Activated CD4-positive, alpha-beta T cell treated with anti-CD3 and anti-CD28 coated beads, Interleukin-2, Interleukin-4, amounts not matched to agents 100 ng/mL and 50 ng/mL, durations not matched to agents 16 hours and 8 hours (primary cell): ENCODE results near the gene MYMK.
A peak's percentile ranks its signal among the peaks of the same experiment; 100 is the strongest.

Experiments
- DNase-seq: peaks from one replicate; pipeline ENCODE4 v3.0.0-alpha.2; 2020; ENCODE audit warnings: low spot score

The MYMK gene

GRCh38 chr9:133558191-133559126, 33.7 kb upstream of the MYMK start:
- DNase-seq: peak; percentile 11

DNA sequence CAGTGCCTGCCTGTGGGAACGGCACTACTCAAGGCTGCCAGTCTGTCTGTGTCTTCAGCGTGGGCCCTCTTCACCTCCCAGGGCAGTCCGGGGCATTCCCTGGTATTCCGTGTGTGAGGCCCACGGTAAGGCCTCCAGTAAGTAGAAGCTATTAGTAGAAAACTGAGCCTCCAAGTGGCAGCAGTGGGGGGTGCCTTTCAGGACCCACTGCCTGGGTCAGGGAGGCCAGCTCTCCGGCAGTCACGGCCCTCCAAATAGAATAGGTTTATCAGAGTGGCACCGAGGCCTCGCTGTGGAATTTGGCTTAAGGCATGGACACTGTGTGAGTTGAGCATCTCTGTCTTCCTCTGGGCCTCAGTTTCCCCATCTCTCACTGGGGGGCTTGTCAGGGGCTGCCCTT, 32.8 kb upstream of the MYMK start:
- DNase-seq: no peak

- DNase-seq: no peak
Observed at GRCh38 chr9:133556354-133556753, 31.6 kb upstream of the MYMK start.

DNA sequence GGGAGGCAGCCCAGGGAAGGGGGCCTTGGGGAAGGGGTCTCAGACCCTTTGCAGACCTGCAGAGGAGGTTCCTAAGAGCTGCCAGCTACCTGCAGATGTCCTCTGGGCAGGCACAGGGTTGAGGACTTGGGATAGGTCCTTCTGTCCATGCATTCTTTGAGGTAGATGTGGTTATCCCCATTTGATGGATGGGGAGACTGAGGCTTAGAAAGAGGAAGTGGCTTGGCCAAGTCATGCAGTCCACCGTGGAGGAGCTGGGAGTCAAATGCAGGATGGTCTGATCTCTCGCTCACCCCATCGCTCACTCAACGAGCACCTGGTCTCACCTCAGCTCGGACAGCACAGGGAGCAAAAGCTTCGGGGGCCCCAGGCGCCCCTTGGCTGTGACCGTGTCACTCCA, 30.0 kb upstream of the MYMK start:
- no peak for DNase-seq

DNA sequence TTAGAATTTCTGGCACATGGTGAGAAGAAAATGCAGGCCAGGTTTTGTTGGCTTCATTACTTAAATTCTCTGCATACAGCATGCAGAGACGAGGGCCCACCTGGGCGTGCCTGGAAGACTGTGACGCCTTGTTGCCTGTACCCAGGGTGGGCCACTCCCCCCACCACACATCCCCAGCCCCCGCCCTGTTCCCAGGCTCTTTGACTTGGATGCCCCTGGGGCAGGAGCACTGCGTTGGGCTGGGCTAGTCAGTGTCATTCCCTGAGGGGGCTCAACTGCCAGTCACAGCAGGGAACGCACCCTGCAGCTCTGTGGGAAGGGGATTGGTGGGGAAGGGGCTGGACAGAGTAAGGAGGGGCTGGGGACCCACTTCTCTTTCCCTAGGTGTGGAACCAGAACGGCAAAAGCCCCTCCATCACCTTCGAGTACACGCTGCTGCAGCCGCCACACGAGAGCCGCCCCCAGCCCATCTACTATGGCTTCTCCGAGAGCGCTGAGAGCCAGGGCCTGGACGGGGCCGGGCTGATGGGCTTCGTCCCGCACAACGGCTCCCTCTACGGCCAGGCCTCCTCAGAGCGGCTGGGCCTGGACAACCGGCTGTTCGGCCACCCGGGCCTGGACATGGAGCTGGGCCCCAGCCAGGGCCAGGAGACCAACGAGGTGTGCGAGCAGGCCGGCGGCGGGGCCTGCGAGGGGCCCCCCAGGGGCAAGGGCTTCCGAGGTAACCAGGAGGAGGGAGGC, 29.4 kb upstream of the MYMK start:
- DNase-seq: no peak

GRCh38 chr9:133553123-133553522, 28.4 kb upstream of the MYMK start:
- no peak for DNase-seq

- DNase-seq: no peak
Observed at GRCh38 chr9:133552236-133552635, 27.5 kb upstream of the MYMK start.

DNA sequence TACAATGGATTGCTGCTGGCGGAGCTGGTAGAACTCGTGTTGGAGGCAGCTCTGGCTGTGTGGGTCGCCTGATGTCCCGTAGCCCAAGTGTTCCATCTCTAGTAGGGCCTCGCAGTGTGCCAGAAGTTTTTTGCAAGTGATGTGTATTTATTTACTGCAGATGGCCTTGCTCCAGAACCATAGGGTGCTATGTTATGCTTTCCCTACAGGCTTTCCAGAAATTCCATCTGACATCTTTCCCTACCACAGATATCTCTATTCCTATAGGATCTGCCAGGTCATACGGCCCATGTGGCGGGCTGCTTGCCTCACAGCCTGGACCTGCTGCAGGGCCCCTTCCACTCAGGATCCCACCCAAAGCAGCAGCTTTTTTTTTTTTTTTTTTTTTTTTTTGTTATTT, 26.7 kb upstream of the MYMK start:
- no peak for DNase-seq

DNA sequence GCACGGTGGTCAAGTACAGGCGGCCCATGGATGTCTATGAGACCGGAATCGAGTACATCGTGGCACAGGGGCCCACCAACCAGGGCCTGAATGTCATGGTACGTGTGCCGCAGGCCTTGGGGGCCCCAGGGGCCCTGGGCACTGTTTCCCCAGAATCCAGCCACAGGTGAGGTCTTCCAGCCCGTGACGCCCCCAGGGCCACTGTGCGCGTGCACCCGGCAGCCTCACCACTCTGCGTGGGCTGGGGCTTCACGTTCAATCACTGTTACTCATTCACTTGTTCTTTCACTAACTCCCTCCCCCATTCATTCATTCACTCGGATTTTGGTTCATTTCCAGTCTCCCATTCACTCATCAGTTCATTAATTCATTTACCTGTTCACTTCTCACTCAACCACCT, 22.4 kb upstream of the MYMK start:
- no peak for DNase-seq

DNA sequence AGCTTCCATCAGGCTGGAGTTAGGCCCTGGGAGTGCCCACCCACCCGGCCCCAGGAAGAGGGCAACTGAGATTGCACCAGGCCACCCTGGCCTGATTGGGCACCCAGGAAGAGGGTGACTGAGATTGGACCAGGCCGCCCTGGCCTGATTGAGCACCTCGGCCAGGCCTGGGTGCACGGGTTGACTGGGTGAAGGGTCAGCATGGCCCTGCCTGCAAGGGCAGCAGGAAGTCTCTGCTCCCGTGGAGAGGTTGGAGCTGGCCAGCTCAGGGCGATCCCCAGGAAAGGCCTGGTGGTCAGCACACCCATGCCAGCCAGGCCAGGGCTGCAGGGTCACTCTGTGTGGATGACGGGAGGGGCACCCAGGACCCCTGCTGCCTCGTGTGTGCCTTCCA, 21.5 kb upstream of the MYMK start:
- no peak for DNase-seq

DNA sequence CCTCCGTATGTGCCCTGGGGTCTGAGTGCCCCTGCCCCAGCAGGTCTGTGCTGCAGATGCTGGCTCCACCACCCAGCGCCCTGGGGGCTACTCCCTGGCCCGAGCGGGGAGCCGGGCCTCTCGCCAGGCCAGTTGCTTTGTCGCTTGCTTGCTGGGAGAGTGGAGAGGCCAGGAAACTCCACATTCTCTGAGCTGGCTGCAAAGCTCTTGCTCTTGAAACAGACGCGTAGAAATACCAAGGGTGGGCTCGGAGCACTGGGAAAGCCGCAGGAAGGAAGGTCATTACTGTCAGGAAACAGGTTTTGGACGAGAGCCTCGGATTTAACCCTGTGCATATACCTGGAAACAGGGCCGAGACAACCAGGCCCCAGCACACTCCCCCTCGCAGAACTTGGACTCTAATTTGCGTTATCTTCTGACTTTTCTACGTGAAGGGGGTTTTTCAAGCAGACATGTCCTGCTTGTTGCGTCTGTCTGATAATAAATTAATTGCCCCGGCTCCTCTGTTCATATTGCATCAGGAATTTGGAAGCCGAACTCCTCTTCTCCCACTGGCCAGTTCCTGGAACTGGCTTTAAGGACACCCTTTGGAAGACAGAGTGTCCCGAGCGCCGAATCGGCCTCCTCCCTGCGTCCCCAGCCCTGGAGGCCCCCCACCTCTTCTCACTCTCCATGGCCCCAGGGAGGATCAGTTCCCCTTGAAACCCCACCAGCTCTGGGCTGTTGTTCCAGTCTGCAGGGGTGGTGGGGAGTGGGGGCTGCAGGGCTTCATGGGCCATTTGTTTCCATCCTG, 20.9 kb upstream of the MYMK start:
- no peak for DNase-seq

DNA sequence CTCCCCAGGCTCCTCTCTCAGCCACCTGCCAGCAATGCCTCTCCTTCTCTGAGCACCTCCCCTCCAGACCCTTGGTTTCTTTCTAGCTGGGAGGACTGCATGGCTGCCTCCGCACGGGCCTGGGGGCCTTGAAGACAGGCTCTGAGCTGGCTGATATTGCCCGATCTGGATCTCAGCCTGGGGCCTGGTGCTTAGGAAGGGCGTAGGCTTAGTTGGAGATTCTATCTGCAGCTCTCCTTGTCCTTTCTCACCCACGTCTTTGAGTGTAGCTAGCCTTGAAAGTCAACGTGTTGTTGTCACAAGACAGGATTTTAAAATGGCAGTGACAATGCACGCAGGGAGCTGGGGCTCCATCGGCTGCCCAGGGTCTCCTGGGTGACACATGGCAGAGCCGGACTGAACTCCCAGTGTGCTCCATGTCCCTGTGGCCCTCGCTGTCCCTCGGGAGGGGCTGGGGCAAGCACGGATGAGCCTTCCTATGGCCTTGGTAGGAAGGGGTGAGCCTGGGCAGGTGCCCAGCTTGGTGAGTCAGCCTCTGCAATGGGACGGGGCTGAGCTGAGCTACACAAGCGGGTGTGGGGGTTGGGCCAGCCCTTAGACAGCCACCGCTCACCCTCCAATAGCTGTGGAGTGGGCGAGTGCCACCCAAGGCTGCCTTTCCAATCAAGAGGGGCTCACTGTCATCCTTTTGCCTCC, 19.2 kb upstream of the MYMK start:
- DNase-seq: no peak

DNA sequence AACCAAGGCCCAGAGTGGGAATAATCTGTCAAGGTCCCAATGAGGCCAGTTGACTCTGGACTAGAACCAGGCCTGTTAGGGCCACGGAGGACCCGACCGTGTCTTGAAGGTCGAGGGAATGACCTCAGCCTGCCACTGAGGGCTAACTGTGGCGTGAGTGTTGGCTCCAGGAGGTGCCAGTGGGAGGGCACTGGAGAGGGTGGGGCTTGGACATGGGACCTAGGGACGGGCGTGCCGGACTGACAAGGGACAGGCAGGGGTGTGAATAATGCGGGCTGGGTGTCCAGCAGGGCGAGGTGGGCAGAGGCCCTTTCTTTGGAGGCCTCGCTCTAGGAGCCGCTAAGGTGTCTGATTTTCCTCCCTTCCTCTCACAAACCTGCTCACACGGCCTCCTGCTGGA, 17.2 kb upstream of the MYMK start:
- DNase-seq: no peak

DNA sequence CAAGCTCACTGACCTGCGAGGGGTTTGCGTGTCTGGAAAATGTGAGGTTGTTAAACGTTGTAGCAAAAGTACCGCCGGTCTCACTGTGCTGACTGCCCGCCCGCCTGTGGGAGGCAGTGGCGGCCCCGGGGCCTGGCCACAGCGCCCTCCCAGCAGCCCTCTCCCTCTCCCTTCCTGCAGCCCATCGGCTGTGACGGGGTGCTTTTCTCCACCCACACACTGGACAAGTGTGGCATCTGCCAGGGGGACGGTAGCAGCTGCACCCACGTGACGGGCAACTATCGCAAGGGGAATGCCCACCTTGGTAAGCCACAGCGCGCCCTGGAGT, 15.9 kb upstream of the MYMK start:
- no peak for DNase-seq

DNA sequence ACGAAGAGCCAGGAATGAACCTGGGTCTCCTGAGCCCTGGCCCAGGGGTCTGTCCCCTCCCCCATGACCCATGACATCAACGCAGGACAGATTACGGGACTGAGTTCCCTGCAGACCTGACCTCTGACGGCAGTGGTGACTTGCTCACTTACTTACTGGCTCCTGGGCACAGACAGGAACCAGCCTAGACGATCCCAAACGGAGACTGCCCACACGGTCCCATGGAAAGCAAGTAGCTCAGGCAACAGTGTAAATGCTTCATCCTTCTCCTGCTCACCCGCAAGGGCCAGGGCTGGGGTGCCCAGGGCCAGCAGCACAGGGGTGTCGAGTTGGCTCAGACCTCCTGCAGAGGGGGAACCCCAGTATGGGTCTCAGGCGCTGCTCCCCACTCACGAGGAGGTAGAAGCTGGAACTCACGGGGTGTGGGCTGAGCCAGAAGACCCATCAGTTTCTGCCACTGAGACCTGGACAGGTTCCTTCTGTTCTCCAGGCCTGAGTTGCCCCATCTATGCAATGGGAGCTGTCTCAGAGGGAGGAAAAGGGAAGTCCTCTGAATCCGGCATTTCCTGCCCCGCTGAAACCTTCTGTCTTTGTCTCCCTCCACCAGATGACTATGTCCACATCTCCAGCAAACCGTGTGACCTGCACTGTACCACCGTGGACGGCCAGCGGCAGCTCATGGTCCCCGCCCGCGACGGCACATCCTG, 15.4 kb upstream of the MYMK start:
- no peak for DNase-seq

DNA sequence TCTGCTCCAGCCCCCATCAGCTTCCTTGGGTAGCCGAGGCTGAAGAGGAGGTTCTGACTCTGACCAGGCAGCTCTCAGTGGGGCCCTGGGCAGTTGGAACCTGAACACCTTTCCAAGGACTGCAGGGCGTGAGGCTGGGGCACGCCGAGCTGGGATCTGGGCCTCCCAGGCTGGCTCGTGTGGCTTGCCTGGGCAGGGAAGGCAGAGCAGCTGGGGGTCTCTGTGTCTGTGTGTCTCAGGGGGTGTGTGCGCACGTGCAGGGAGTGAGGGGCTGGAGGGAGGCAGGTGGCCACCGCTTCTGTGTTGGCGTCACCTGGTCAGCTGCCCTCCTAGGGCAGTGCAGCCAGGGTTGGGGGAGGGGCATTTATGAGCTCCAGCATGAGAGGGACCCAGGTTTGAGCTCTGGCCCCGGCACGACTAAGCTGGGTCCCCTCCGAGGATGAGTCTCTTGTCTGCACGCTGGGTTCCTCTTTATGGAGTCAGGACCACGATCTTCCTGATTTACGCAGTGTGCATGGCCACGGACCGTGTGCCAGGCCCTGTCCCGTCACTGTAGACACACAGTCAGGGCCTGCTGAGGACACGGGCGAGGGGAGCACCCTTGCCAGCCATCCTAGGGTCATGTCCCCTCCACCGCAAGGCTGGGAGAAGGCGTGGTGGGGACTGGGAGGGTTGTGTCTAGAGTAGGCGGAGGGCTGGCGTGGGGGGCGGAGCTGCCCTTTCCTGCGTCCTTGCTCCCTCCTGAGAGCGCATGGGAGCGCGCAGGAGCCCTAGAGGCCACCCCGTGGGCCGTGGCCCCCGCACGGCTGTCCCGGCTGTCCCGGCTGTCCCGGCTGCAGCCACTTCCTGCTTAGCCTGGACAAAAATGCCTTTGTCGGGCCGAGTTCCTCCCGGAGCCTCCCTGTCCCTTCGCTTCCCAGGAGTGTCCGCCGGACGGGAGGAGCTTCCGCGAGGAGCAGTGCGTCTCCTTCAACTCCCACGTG, 14.4 kb upstream of the MYMK start:
- DNase-seq: no peak

- DNase-seq: no peak
Observed at GRCh38 chr9:133538176-133538575, 13.4 kb upstream of the MYMK start.

DNA sequence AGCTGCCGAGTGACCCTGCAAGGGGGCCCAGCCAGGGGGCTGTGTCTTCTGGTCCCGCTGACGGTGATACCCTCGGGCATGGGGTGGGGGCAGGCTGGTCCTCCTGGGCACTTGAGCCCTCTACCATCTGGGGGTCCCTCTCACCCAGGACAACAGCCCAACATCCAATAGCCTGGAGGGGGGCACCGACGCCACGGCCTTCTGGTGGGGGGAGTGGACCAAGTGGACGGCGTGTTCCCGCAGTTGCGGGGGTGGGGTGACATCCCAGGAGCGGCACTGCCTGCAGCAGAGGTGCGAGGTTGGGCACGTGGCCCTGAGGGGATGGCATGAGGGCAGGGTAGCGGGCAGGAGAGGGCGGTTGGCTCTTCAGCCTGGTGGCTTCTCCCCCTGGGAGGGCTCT, 12.5 kb upstream of the MYMK start:
- no peak for DNase-seq

DNA sequence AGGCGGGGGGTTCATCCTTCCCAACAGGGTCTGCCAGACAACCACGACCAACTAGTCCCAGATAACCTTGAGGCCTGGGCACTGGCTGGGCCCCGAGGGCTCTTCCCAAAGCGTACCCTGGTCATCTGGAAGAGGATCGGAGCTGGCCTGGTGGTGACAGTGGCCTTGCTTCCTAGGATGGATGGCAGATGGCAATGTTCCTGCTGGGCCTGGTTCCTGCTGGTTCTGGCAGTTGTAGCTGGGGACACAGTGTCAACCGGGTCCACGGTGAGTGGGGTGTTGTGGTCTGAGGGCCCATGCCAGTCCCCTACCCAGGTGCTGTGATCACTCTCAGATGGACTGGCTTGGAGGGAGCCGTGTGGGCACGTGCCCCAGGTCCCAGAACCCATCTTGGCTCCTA, 11.8 kb upstream of the MYMK start:
- no peak for DNase-seq

- no peak for DNase-seq
Observed at GRCh38 chr9:133536080-133536479, 11.3 kb upstream of the MYMK start.
